Measurements from ENCODE around the gene USP54.
"Not testable (repeated sequence)": the region's sequence is repeated elsewhere in the genome, so short reads cannot be mapped to it uniquely, and the experiment has no call there.

USP54 gene

GRCh38 chr10:73586583-73586984 lies 4.6 kb downstream of the USP54 start:
- no peak for DNase-seq

DNA sequence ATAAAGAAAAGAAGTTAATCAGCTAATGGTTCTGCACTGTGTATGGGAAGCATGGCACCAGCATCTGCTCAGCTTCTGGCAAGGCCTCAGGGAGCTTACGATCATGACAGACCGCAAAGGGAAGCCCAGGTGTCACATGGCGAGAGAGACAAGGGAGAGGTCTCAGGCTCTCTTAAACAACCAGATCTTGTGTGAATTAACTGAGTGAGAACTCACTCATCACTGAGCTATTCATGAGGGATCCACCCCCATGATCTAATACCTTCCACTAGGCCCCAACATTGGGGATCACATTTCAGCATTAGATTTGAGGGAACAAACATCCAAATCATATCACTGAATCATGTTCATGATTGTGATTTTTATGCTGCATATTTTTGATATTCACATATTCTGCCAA lies 5.8 kb downstream of the USP54 start:
- no peak for DNase-seq

DNA sequence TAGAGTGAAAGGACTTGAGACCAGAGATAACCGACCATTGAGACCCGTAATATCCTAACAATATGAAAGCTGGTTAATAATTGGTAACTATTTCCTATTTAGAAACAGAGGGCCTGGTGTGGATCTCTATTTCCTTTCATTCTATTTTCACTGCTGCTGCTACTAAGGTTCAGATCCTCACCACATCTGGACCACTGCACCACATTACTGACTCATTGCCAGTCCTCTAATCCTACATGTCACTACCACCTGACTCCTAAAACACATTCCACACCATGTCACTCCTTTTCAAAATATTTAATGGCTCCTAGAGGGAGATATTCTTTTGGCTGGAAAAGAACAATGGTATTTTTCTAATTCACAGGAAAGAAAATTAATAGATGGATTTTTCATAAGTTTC lies 6.4 kb downstream of the USP54 start:
- no peak for DNase-seq

- no peak for DNase-seq
Measured at GRCh38 chr10:73581918-73582317, 9.2 kb downstream of the USP54 start.

DNA sequence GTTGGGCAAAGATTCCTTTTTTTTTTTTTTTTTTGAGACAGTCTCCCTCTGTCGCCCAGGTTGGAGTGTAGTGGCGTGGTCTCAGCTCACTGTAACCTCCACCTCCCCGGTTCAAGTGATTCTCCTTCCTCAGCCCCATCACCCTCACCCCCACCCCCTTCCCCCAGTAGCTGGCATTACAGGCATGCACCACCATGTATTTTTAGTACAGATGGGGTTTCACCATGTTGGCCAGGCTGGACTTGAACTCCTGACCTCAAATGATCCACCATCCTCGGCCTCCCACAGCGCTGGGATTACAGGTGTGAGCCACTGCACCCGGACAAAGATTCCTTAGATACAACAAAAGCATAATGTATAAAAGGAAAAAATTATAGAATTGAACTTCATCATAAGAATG lies 12.2 kb downstream of the USP54 start:
- DNase-seq = not testable (repeated sequence)

DNA sequence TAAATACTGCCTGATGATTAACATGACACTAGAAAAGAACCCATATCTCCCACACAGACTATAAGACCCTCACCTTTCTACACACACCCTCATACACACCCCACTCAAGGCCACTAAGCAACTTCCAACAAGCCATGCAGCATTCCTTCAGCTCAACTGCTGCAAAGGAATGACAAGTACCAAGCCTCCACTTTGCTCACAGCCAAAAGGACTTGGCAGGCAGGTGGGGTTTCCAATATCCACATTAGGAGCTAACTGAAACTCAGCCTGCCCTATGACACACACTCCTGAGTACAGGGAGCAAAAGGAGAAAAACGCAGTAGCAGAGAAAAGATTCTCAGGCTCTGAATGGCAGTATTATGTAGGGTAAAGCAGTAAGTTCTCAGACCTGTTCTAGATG lies 13.4 kb downstream of the USP54 start:
- no peak for DNase-seq

- no peak for DNase-seq
Measured at GRCh38 chr10:73576890-73577591, 14.1 kb downstream of the USP54 start.

- DNase-seq = no peak
Measured at GRCh38 chr10:73576178-73576889, 14.8 kb downstream of the USP54 start.

- DNase-seq = not testable (repeated sequence)
Measured at GRCh38 chr10:73567025-73567424, 24.1 kb downstream of the USP54 start.

- DNase-seq = no peak
Measured at GRCh38 chr10:73561192-73561591, 29.9 kb downstream of the USP54 start.

- DNase-seq = no peak
Measured at GRCh38 chr10:73559590-73559989, 31.6 kb downstream of the USP54 start.

DNA sequence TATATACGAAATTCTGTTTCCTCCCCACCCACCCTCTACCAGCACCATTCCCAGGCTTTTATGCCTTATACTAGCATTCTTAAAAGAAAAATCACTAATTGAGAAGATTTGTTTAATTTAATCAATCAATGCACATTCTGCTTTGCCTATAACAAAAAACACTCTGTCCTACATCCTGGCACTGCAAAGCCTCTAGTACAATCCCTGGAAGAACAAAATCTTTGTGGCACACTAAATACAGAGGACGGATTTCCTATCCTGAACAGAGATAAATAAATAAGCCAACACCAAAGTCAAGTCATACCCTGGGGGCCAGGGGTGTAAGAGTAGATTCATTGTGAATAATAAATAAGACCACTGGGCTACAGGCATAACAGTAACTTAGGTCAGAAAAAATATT lies 34.3 kb downstream of the USP54 start:
- DNase-seq = no peak

GRCh38 chr10:73554721-73555120 lies 36.4 kb downstream of the USP54 start:
- no peak for DNase-seq

GRCh38 chr10:73553761-73554160 lies 37.4 kb downstream of the USP54 start:
- DNase-seq = no peak

GRCh38 chr10:73552819-73553715 lies 38.1 kb downstream of the USP54 start:
- DNase-seq = no peak

DNA sequence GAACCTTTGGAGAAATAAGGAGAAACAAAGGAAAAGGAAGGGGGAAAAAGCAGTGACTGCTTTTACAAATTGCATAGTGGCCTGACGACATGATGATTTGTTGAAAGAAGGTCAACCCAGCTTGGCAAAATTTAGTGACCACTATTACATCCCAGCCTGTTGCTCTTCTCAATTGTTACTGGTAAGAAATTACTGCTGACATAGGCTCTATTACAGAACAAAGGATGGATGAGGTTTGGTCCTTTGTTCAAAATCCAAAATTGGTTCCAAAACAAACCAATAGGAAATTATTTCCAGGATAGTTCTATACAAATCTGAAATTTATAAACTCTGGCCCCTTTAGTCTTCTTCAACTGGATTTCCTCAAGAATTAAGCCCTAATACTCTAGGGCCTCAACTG lies 39.6 kb downstream of the USP54 start:
- no peak for DNase-seq

- DNase-seq = no peak
Measured at GRCh38 chr10:73545357-73545756, 45.8 kb downstream of the USP54 start.

DNA sequence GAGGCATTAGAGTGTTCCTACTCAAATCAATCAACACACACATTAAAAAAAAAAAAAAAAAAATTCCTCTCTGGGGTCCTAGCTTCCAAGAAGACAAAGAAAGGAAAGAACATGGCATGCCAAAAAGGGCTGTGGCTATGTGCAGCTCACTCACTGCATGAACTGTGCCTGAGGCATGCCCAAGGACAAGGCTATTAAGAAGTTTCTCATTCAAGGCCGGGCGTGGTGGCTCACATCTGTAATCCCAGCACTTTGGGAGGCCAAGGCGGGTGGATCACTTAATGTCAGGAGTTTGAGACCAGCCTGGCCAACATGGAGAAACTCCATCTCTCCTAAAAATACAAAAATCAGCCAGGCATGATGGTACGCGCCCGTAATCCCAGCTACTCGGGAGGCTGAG lies 53.4 kb downstream of the USP54 start:
- DNase-seq = no peak

- DNase-seq = peak; percentile 21
Measured at GRCh38 chr10:73537288-73537687, 53.9 kb downstream of the USP54 start.

DNA sequence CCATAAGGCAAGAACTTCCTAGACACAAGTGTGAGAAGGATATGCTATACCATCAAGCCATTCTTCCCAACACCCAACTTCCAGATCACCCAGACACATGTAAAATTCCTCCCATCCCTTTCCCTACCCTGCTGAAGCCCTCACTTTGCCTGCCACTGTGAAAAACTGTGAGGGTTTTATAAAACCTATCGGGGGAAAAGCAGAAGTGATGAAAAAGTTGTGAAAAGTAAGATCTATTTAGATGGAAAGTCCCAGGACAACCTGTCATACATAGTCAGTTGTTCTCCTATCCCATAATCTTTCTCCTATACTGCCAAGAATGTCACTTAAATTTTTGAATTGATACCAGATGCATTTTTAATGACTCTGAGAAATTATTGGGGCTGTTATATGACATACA lies 56.3 kb downstream of the USP54 start:
- no peak for DNase-seq

- DNase-seq = peak; percentile 80
Measured at GRCh38 chr10:73529089-73529832, 61.9 kb downstream of the USP54 start.

- no peak for DNase-seq
Measured at GRCh38 chr10:73522263-73522662, 68.9 kb downstream of the USP54 start.

- no peak for DNase-seq
Measured at GRCh38 chr10:73519336-73519735, 71.8 kb downstream of the USP54 start.

All from CD4-positive, alpha-beta T cell treated with Interleukin-12 subunit alpha and Interleukin-12 subunit beta, for 1 hour (primary cell).